Measurements from ENCODE around the gene PER1. TPM values are rescaled to one million over a fixed set of nuclear protein-coding genes. Genes with fewer than 3 reads are reported as not detected.

Gene PER1
- total RNA-seq, 1 experiment from 2014 or later, result 10.6 TPM

- BruUV-seq (replicated peaks), result no TSS peak
- CTCF ChIA-PET, result interaction anchor here (0.6 to 1.5 kb wide), 10 partner anchors 17 to 139 kb away, joined by 3 to 5 read pairs (median 4); partner anchors contain the start of gene SLC25A35
- Mint-ChIP-seq H3K9me3 (ENCODE audit: unreplicated experiment) (no peaks in the 10 kb centered on the region), H3K27me3 (ENCODE audit: insufficient read depth, unreplicated experiment) (no peaks in the 10 kb centered on the region), H3K27ac (ENCODE audit: unreplicated experiment) (no peak overlapping the region), H3K4me1 (ENCODE audit: low read depth, unreplicated experiment) (peaks cover 26% of the 10 kb centered on the region), H3K36me3 (ENCODE audit: insufficient read depth, unreplicated experiment) (peaks cover 30% of the 10 kb centered on the region), H3K4me3 (ENCODE audit: unreplicated experiment) (no peak overlapping the region)
- POLR2A ChIA-PET, result interaction anchor here (0.6 to 1.8 kb wide), 7 partner anchors 17 to 468 kb away, joined by 3 to 23 read pairs (median 4); partner anchors contain the start of gene WRAP53
- H3K27me3 ChIP-seq (replicated peaks; ENCODE audit: control insufficient read depth, insufficient read depth, low read length), result no peaks in the 10 kb centered on the region
- DNase-seq, result peak; percentile 97 to 99
- intact Hi-C loops (cut with micrococcal nuclease; ENCODE audit: unreplicated experiment), result loop anchor here (1.0 kb wide), 1 partner anchor 18 kb away; no protein-coding TSS in a partner anchor
- H3K4me3 ChIP-seq (ENCODE audit: low read depth, low read length), result peak overlapping the region; percentile 44
- no peaks in the 10 kb centered on the region for H3K36me3 ChIP-seq (ENCODE audit: control insufficient read depth, insufficient read depth, low read length)
- TF ChIP-seq CTCF (IDR thresholded peaks at IDR 0.05; ENCODE audit: insufficient read depth in 1 of 2, low read depth in 1 of 2, low read length in 1 of 2, severe bottlenecking in 1 of 2, unreplicated experiment in 1 of 2), result no peak
- H3K4me1 ChIP-seq, result peaks cover 19% of the 10 kb centered on the region
- H3K9me3 ChIP-seq, result no peaks in the 10 kb centered on the region
Measured at GRCh38 chr17:8156246-8156992, 4.2 kb upstream of the PER1 start.

- Mint-ChIP-seq H3K36me3 (ENCODE audit: insufficient read depth, unreplicated experiment) (peaks cover 25% of the 10 kb centered on the region), H3K9me3 (ENCODE audit: unreplicated experiment) (no peaks in the 10 kb centered on the region), H3K4me1 (ENCODE audit: low read depth, unreplicated experiment) (peaks cover 26% of the 10 kb centered on the region), H3K4me3 (ENCODE audit: unreplicated experiment) (no peak overlapping the region), H3K27me3 (ENCODE audit: insufficient read depth, unreplicated experiment) (no peaks in the 10 kb centered on the region), H3K27ac (ENCODE audit: unreplicated experiment) (no peak overlapping the region)
- CTCF ChIA-PET, result interaction anchor here (1.5 kb wide), 1 partner anchor 34 kb away, joined by 3 read pairs; no protein-coding TSS in a partner anchor
- no peak for TF ChIP-seq CTCF (IDR thresholded peaks at IDR 0.05; ENCODE audit: insufficient read depth in 1 of 2, low read depth in 1 of 2, low read length in 1 of 2, severe bottlenecking in 1 of 2, unreplicated experiment in 1 of 2)
- BruUV-seq (replicated peaks), result no TSS peak
- H3K27me3 ChIP-seq (replicated peaks; ENCODE audit: control insufficient read depth, insufficient read depth, low read length), result no peaks in the 10 kb centered on the region
- intact Hi-C loops (cut with micrococcal nuclease; ENCODE audit: unreplicated experiment), result loop anchor here (1.0 kb wide), 1 partner anchor 18 kb away; no protein-coding TSS in a partner anchor
- peak overlapping the region; percentile 44 for H3K4me3 ChIP-seq (ENCODE audit: low read depth, low read length)
- no peak for DNase-seq
- peaks cover 19% of the 10 kb centered on the region for H3K4me1 ChIP-seq
- POLR2A ChIA-PET, result interaction anchor here (1.0 to 1.8 kb wide), 3 partner anchors 17 to 99 kb away, joined by 3 to 23 read pairs (median 4); no protein-coding TSS in a partner anchor
- H3K9me3 ChIP-seq, result no peaks in the 10 kb centered on the region
- H3K36me3 ChIP-seq (ENCODE audit: control insufficient read depth, insufficient read depth, low read length), result no peaks in the 10 kb centered on the region
Measured at GRCh38 chr17:8155996-8156245, 3.7 kb upstream of the PER1 start.

GRCh38 chr17:8155231-8155995, 3.2 kb upstream of the PER1 start:
- ChIA-PET CTCF (interaction anchor here (1.5 kb wide), 1 partner anchor 34 kb away, joined by 3 read pairs; no protein-coding TSS in a partner anchor), POLR2A (interaction anchor here (1.8 kb wide), 1 partner anchor 18 kb away, joined by 23 read pairs; no protein-coding TSS in a partner anchor)
- TSS peak; percentile 40 for BruUV-seq (replicated peaks)
- peak overlapping the region; percentile 44 for H3K4me3 ChIP-seq (ENCODE audit: low read depth, low read length)
- Mint-ChIP-seq H3K27ac (ENCODE audit: unreplicated experiment) (no peak overlapping the region), H3K4me1 (ENCODE audit: low read depth, unreplicated experiment) (peaks cover 26% of the 10 kb centered on the region), H3K27me3 (ENCODE audit: insufficient read depth, unreplicated experiment) (no peaks in the 10 kb centered on the region), H3K36me3 (ENCODE audit: insufficient read depth, unreplicated experiment) (peaks cover 24% of the 10 kb centered on the region), H3K4me3 (ENCODE audit: unreplicated experiment) (no peak overlapping the region), H3K9me3 (ENCODE audit: unreplicated experiment) (no peaks in the 10 kb centered on the region)
- H3K9me3 ChIP-seq, result no peaks in the 10 kb centered on the region
- intact Hi-C loops (cut with micrococcal nuclease; ENCODE audit: unreplicated experiment), result no loop called here
- no peak for DNase-seq
- no peaks in the 10 kb centered on the region for H3K36me3 ChIP-seq (ENCODE audit: control insufficient read depth, insufficient read depth, low read length)
- peaks cover 19% of the 10 kb centered on the region for H3K4me1 ChIP-seq
- no peak for TF ChIP-seq CTCF (IDR thresholded peaks at IDR 0.05; ENCODE audit: insufficient read depth in 1 of 2, low read depth in 1 of 2, low read length in 1 of 2, severe bottlenecking in 1 of 2, unreplicated experiment in 1 of 2)
- H3K27me3 ChIP-seq (replicated peaks; ENCODE audit: control insufficient read depth, insufficient read depth, low read length), result no peaks in the 10 kb centered on the region
